ENCODE results near the gene CCR8.

Gene CCR8

GRCh38 chr3:39332525-39332924 lies 3.0 kb downstream of the CCR8 start:
- no peak overlapping the region for H2AFZ ChIP-seq (ENCODE audit: low read length)
- no peaks in the 10 kb centered on the region for H3K79me2 ChIP-seq (ENCODE audit: low read length)
- H3F3A ChIP-seq (ENCODE audit: insufficient read depth, low read length): no peaks in the 10 kb centered on the region
- H3K4me2 ChIP-seq (ENCODE audit: low read depth, low read length): no peak overlapping the region
- DNase-seq: no peak
- H3K36me3 ChIP-seq (replicated peaks; ENCODE audit: insufficient read depth, low read length): no peaks in the 10 kb centered on the region
- no peak overlapping the region for H3K9ac ChIP-seq (ENCODE audit: low read length)
- no peaks in the 10 kb centered on the region for H4K20me1 ChIP-seq (ENCODE audit: insufficient read depth, low read length)
- no peak overlapping the region for H3K4me3 ChIP-seq (ENCODE audit: low read length)
- TF ChIP-seq EZH2 (optimal IDR thresholded peaks at IDR 0.05; ENCODE audit: low read depth, low read length) (no peak), EZH2phosphoT487 (IDR thresholded peaks at IDR 0.05; ENCODE audit: low read length) (no peak)
- TF ChIP-seq, protein P1, sequence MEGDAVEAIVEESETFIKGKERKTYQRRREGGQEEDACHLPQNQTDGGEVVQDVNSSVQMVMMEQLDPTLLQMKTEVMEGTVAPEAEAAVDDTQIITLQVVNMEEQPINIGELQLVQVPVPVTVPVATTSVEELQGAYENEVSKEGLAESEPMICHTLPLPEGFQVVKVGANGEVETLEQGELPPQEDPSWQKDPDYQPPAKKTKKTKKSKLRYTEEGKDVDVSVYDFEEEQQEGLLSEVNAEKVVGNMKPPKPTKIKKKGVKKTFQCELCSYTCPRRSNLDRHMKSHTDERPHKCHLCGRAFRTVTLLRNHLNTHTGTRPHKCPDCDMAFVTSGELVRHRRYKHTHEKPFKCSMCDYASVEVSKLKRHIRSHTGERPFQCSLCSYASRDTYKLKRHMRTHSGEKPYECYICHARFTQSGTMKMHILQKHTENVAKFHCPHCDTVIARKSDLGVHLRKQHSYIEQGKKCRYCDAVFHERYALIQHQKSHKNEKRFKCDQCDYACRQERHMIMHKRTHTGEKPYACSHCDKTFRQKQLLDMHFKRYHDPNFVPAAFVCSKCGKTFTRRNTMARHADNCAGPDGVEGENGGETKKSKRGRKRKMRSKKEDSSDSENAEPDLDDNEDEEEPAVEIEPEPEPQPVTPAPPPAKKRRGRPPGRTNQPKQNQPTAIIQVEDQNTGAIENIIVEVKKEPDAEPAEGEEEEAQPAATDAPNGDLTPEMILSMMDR (IDR thresholded peaks at IDR 0.05; ENCODE audit: low read length): no peak
- no peaks in the 10 kb centered on the region for H3K9me2 ChIP-seq (replicated peaks; ENCODE audit: insufficient read depth, low read length)
- no peaks in the 10 kb centered on the region for H3K4me1 ChIP-seq (ENCODE audit: low read length)
- no peaks in the 10 kb centered on the region for H3K27me3 ChIP-seq (replicated peaks; ENCODE audit: insufficient read depth, low read length)
- no peak overlapping the region for H3K27ac ChIP-seq (ENCODE audit: low read length)
- no peaks in the 10 kb centered on the region for H3K9me3 ChIP-seq (replicated peaks; ENCODE audit: insufficient read depth, low read length)

DNA sequence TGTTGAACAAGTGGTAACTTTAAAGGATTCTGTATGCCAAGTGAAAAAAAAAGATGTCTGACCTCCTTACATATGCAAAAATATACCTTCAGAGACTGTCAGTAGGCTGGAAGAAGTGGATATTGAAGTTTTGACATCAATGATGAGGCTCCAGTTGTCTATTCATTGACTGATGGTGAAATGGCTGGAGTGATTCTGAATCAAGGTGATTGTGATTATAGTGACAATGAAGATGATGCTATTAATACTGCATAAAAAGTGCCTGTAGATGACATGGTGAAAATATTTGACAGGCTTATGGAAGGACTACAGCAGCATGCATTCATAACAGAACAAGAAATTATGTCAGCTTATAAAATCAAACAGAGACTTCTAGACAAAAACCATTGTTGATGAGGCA lies 4.1 kb downstream of the CCR8 start:
- no peak overlapping the region for H3K9ac ChIP-seq (ENCODE audit: low read length)
- no peak overlapping the region for H3K4me3 ChIP-seq (ENCODE audit: low read length)
- no peak for TF ChIP-seq EZH2 (optimal IDR thresholded peaks at IDR 0.05; ENCODE audit: low read depth, low read length)
- TF ChIP-seq, protein P1 (IDR thresholded peaks at IDR 0.05; ENCODE audit: low read length): no peak
- no peak for TF ChIP-seq EZH2phosphoT487 (IDR thresholded peaks at IDR 0.05; ENCODE audit: low read length)
- H3K4me2 ChIP-seq (ENCODE audit: low read depth, low read length): no peak overlapping the region
- no peaks in the 10 kb centered on the region for H3K4me1 ChIP-seq (ENCODE audit: low read length)
- no peak for DNase-seq
- no peak overlapping the region for H2AFZ ChIP-seq (ENCODE audit: low read length)
- H3K9me3 ChIP-seq (replicated peaks; ENCODE audit: insufficient read depth, low read length): no peaks in the 10 kb centered on the region
- no peaks in the 10 kb centered on the region for H3K27me3 ChIP-seq (replicated peaks; ENCODE audit: insufficient read depth, low read length)
- no peak overlapping the region for H3K27ac ChIP-seq (ENCODE audit: low read length)
- no peaks in the 10 kb centered on the region for H3F3A ChIP-seq (ENCODE audit: insufficient read depth, low read length)
- H4K20me1 ChIP-seq (ENCODE audit: insufficient read depth, low read length): no peaks in the 10 kb centered on the region
- H3K36me3 ChIP-seq (replicated peaks; ENCODE audit: insufficient read depth, low read length): no peaks in the 10 kb centered on the region
- H3K9me2 ChIP-seq (replicated peaks; ENCODE audit: insufficient read depth, low read length): no peaks in the 10 kb centered on the region
- no peaks in the 10 kb centered on the region for H3K79me2 ChIP-seq (ENCODE audit: low read length)

DNA sequence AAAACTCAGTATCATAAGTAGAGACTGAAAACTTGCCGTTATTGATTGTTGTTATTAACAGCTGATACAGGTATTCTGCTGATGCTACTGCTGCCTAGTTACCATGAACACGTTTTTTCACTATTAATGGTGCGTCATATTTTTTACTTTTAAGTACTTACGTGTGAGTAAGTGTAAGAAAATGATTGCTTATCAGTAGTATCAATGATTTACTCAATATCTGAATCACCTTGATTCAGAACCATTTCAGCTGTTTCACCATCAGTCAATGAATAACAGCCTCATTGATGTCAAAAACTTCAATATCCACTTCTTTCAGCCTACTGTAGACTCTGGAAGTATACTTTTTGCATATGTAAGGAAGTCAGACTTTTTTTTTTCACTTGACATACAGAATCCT lies 4.7 kb downstream of the CCR8 start:
- no peak for DNase-seq
- Histone ChIP-seq H3K4me1 (ENCODE audit: low read length) (no peaks in the 10 kb centered on the region), H3K27ac (ENCODE audit: low read length) (no peak overlapping the region), H3K9me2 (replicated peaks; ENCODE audit: insufficient read depth, low read length) (no peaks in the 10 kb centered on the region), H4K20me1 (ENCODE audit: insufficient read depth, low read length) (no peaks in the 10 kb centered on the region), H3F3A (ENCODE audit: insufficient read depth, low read length) (no peaks in the 10 kb centered on the region), H3K4me2 (ENCODE audit: low read depth, low read length) (no peak overlapping the region), H3K79me2 (ENCODE audit: low read length) (no peaks in the 10 kb centered on the region), H3K9me3 (replicated peaks; ENCODE audit: insufficient read depth, low read length) (no peaks in the 10 kb centered on the region), H3K36me3 (replicated peaks; ENCODE audit: insufficient read depth, low read length) (no peaks in the 10 kb centered on the region), H3K27me3 (replicated peaks; ENCODE audit: insufficient read depth, low read length) (no peaks in the 10 kb centered on the region), H3K4me3 (ENCODE audit: low read length) (no peak overlapping the region), H2AFZ (ENCODE audit: low read length) (no peak overlapping the region), H3K9ac (ENCODE audit: low read length) (no peak overlapping the region)
- TF ChIP-seq, protein P1 (IDR thresholded peaks at IDR 0.05; ENCODE audit: low read length): no peak
- TF ChIP-seq EZH2phosphoT487 (IDR thresholded peaks at IDR 0.05; ENCODE audit: low read length) (no peak), EZH2 (optimal IDR thresholded peaks at IDR 0.05; ENCODE audit: low read depth, low read length) (no peak)

All from MM.1S (cell line).